Stimulated activated CD4-positive, alpha-beta T cell treated with anti-CD3 and anti-CD28 coated beads, Interleukin-12 subunit alpha, Interleukin-12 subunit beta, amount 100 ng/mL, for 48 hours (primary cell): ENCODE measurements around the gene LDLRAP1.

Experiments used
- DNase-seq, 3 donors: peaks; one replicate each; pipeline ENCODE4 v3.0.0-alpha.2; 2020; ENCODE audit warnings: low read depth in 2 of 3, low spot score in 1 of 3

LDLRAP1 gene

DNA sequence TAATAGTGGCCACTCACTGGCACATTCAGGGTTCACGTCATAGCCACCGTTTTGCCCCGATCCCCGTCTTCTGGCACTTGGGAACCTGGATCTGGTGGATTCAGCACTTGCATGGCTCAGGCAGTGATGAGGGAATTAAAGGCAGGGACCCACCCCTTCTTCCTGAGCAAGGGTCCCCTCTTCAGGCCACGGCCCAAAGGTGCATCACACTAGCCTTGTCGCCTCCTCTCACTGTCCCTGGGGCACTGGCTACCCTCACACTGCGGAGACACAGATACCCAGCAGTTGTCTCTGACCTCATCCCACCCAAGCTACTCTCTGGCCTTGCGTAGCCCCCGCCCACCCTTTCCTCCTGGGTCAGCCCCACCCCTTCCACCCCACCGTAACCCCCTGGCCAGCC lies 19.9 kb upstream of the LDLRAP1 start:
- no peak for DNase-seq

DNA sequence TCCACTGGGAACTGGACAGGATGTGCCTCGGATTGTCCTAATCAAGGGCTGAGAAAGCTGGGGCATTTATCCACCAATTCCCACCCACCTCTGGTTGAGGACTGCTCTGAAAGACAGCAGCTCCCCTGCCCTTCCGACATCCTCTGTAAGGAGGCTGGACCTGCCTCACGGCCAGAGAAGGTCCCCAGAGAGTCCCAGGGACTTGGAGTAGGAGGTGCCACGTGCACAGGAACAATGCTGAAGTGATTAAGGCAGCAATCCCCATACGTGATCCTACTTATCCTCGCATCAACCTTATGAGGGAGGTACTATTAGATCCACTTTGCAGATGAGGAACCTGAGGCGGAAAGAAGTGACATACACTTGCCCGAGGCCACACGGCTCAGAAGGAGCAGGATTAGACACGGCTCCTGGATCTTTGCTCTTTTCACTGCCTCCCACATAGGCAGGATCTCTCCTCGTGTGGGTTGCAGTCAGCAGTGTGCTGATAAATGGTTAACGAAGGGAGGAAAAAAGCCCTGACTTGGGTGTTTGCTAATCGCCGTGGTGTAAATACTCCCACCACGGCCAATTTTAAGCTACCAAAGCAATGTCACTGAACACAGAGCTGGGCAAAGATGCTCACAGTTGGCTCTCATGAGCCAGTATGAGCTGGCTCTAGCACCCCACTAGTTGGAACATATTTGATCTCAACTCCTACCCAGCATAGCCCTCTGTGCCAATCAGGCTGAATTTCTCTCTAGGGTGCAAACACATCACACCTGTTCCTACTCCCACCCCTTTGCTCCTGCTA lies 18.6 kb upstream of the LDLRAP1 start:
- DNase-seq, result no peak

DNA sequence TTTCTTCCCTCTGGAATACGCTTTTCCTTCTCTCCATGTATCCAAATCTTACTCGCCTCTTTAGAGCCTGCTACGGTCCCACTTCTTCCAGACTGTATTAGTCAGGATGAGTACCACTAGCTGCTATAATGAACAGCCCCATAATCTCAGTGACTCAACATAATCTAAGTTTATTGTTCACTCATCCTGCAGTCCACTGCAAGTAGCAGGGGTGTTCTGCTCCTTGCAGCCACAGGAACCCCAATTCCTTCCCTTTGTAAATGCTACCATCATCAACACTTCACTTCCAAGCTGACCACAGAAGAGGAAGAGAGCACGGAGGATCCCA lies 18.1 kb upstream of the LDLRAP1 start:
- no peak for DNase-seq

DNA sequence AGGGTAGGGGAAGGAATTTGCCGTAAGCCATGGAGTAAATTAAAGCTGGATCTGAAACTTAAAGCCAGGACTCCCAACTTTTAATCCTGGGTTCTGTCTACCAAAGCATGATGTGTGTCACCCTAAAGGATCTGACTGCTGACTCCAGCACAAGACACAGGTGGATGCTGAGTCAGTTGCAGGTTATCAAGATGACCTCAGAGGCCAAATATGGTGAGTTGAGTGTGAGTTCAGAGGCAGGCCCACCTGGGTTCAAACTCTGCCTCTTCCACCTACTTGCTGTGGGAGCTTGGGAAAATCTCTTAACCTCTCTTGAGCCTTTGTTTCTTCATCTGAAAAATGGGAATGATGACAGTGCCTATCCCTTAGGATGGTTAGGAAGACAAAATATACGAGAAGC lies 16.7 kb upstream of the LDLRAP1 start:
- no peak for DNase-seq

DNA sequence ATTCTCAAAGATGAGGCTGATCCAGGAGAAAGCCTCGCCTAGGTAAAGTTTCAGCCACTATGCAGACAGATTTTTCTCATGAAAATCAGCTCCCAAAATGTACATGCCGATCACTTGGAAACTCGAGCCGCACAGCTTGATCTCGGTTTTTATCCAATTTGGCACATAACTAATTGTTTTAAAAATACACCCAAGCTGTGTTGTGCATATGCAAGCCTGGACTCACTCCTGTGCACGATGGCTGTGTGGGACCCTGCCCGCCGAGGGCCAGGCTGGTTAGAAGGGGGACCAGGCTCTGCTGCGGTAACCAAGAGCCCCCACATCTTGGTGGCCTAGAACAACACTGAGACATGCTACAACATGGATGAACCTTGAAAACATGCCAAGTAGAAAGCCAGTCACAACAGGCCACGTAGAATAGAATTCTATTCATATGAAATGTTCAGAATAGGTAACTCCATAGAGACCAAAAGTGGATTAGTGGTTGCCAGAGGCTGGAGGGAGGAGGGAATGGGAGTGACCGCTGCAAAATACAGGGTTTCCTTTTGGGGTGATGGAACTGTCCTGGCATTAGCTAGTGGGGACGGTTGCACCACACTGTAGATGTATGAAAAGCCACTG lies 16.1 kb upstream of the LDLRAP1 start:
- no peak for DNase-seq

DNA sequence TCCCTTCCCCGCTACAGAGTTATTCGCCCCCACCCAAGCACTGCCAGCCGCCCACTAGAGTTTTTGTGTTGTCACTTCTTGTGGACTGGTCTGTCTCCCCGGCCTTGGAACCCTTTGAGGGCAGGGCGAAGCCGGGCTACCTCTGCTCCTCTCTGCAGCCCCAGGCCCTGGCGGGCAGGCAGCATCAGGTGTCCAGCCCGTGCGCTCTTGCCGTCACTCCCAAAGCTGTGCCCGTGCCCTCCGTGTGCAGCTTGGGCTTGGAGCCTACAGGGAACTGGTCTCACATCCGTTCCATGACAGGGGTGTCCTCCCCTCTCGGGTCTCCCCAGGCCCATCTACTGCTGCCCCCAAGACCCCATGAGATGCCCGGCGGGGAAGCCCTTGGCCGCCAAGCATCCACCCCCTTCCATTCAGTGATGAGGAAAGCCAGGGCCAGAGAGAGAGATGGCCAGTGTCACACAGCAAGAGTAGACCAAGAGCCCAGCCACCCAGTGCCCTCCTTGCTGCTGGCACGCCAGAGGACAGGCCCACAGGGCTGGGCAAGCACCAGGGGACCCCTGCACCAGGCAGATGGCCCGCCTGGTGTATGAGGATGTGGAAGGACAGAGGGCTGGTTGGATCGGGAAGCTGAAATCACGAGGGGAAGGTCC lies 15.3 kb upstream of the LDLRAP1 start:
- DNase-seq, result no peak

DNA sequence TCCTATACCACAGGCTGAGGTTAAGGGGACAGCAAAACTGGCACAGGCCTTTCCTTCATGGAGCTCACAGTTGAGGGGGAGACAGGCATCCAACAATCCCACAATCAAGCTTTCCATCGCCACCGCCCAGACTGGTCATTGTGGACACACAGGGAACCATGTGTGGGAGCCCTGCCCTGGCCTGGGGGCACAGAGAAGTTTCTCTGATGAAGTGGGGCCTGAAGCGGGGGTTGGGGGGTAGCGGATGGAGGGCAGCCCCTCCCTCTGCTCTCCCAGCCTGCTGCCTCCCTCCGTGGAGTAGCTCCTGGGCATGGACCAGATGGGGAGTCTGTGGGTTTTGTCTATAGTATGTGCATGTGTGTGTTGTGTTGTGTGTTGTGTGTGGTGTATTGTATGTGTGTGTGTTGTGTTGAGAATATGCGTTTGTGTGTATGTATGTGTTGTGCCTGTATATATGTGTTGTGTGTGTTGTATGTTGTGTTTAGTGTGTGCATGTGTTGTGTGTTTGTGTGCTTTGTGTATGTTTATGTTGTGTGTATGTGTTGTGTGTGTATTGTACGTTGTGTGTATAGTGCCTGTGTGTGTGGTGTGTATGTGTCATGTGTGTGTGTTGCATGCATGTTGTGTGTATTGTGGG lies 14.4 kb upstream of the LDLRAP1 start:
- no peak for DNase-seq

DNA sequence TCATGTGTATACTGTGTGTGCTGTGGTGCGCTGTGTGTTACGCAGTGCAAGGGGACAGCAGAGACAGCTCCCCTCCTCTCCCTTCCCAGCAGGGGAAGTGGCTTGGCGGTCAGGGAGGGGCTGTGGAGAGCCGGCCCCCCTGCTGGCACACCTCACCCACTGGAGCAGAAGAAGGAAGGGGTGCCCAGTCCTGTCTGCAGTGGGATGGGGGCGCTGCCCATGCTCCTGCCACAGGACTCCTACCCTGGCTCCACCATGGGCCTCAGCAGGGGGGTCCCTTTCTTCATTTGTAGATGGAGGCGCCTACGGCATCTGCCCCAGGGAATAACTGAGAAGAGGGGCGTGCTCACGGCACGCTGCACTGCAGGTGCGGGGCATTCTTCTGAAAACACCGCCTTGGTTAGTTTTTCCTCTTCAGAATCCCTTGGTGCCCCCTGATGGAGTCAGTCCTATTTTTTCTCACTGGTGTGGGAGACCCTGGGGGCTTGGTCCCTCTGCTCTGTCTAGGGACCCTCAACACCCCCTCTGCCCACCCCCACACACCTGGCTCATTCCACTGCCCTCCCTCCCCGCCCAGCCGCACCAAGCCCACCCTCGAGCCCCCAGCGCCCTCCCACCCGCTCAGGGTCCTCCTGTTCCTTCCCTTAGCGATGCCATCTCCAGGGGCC lies 13.8 kb upstream of the LDLRAP1 start:
- DNase-seq, result no peak

DNA sequence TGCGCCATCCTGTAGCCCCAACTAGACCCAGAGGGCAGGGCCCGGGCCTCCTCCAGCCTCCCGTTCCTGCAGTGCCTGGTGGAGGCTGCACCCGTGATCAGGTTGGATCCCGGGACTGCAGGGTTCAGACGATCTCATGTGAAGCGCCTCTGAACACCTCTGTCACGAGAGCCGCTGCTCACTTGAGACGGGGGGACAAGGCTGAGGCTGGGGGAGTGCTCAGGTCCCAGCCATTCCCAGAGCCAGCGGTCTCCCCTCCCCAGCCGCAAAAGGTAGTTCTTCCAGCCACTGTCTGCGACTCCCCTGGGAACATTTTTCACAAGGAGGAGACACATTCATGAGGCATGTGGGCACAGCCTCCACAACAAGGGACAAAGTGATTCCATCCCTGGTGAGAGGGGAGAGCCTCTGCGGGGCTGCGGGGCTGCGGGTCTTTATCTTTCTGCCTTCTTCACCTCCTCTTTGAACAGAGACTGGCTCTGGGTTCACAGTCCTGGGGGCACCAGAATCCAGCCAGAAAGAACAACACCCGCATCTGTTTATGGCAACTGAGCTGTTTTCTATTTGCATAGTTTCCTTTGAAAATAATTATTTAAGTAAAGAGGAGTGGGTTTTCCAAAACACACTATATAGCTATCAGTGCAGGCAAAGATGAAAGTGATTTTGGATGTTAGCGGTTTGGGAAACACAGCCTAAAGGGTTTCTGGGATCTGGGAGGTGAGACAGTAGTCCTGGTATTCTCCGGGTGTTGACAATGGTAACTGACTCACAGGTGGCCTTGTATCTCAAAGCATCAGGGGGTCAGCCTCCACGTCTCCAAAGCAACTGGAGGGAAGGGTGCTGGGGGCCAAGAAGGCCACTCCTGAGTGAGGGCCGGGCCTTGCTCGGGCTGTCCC lies 13.0 kb upstream of the LDLRAP1 start:
- no peak for DNase-seq

DNA sequence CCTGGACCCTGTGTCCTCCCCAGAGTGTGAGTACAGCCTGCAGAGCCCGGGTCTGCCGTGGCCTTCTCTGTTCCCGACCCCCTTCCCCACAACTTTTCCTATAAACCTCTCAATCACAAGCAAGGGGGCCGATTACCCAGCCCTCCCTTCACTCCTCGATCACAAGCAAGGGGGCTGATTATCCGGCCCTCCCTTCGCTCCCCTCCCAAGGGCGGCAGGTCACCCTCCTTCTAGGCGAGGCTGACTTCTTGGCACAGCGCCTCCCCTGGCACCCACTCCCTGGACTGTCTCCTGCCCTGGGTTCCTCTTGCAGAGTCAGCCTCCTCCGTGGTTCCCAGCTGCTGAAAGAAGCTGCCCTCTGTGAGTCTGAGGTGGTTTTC lies 12.3 kb upstream of the LDLRAP1 start:
- DNase-seq, result no peak

DNA sequence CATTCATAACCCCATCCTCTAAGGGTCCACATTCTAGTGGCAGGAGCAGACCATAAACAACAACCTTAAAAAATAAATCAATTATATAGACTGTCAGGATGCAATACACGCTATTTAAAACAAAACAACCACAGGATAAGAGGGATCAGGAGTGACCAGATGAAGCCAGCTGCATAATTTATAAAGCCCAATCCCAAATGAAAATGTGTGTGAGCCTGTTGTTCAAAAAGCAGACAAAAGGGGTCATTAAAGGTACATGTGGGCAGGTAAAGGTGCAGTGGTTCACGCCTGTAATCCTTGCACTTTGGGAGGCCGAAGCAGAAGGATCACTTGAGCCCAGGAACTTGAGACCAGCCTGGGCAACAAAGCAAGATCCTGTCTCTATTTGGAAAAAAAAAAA lies 10.4 kb upstream of the LDLRAP1 start:
- no peak for DNase-seq

DNA sequence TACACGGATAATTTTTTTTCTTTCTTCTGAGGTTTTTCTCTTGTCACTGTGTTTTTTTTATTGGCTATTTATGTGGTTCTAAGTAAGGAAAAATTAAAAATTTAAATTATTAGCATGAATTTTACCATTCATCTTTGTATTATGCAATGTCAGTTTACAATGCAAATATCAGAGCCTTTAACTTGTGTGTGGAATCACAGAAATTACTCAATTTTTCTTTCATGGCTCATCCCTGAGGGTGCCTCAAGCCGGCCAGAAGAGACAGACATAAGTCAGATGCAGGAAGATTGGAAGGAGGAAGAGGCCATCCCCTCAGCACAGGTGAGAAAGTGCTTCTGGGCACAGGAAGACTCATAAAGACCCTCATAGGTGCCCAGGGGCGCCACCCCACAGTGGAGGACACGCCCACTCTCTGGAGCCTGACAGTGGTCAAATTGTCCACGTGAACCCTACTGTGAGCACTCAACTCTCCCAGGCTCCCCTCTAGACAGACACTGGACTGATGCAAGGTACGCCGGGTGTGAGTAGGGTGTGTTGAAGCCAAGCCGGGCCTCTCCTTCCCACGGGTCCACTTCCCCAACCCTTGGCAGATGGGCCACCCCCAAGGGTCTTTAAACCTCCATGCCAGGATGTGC lies 9.5 kb upstream of the LDLRAP1 start:
- DNase-seq, result no peak

DNA sequence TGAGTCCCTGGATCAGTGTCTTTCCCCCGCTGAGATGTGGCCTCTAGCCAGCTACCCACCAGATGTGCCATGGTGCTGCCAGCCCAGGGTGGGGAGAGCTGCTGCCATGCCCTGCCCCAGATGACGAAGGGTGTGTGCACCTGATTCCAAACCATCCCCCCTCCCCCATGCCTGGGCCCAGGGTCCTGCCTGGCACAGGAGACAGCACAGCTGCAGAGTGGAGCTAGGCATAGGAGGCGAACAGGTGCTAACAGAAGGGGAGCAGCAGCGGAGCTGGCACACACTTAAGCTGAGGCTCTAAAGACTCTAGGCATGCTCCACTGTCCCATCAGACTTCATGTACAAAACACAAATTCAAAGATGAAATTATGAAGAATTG lies 9.0 kb upstream of the LDLRAP1 start:
- no peak for DNase-seq

DNA sequence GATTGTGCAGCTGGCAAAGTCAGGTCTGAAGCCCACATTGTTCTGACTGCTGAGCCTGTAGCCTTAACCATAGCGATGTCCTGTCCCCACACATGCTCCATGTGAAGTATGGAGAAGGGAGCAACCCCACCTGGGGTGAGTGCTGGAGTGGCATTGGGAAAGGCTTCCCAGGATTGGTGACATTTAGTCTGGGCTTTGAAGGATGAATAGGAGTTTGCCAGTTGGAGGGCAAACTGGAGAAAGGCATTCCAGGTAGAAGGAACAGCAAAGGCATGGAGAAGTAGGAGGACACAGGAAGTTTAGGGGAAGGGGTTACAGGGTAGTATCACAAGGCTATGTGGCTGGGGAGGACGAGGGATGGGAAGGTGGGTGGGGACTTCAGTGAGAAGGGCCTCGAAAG lies 7.3 kb upstream of the LDLRAP1 start:
- no peak for DNase-seq

DNA sequence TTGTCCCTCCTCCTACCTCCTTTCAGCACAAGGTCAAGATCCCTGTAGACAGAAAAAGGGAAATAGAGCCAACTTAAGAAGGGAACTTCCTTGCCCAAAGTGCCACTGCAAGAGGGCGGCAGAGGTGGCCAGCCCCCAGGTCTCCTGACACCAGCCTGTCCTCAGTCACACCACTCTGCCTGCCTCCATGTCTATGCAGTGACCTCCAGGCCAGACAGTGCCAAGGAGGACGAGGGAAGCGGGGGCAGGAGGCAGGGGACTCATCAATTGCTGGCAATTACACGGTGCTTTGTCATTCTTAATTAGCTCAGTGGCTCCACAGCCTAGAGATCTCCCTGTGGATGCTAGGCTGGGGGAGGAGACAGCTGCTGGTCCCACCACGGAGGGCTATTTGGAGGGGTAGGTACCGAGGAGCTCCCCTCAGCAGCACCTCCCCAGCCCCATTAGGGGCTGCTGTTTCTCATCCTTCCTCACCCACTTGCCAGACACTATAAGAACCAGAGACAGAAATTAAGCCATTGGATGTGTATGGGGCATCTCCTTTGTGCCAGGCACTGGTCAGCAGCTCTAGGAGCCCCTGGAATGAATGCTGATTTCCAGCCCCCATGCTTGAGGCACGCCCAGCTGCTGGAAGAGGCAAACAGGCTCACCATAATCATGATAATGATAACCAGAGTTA lies 6.1 kb upstream of the LDLRAP1 start:
- DNase-seq, result no peak

DNA sequence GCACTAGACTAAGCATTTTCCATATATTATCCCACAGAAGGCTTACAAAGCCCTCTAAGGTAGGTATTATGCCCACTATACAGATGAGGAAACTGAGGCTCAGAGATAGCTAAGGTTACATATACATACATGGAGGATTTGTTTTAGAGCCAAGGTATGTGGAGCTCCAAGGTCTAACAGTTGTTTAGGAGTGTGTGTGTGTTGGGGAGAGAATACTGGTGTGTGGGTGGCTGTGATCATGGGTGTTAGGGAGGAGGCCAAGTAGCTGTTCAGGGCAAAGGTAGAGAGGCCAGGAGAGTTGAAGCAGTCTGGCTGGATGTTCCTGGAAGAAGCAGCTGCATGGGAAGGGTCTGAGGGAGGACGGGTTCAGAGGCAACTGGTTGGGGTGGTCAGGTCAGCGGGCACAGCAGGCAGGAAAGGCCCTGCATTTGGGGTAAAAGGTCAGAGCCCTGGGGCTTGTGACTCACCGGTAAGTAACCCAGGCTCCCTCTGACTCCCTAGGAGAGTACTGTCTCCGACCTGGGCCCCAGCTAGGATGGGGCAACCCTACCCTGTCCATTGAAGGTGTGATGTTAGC lies 5.1 kb upstream of the LDLRAP1 start:
- no peak for DNase-seq

DNA sequence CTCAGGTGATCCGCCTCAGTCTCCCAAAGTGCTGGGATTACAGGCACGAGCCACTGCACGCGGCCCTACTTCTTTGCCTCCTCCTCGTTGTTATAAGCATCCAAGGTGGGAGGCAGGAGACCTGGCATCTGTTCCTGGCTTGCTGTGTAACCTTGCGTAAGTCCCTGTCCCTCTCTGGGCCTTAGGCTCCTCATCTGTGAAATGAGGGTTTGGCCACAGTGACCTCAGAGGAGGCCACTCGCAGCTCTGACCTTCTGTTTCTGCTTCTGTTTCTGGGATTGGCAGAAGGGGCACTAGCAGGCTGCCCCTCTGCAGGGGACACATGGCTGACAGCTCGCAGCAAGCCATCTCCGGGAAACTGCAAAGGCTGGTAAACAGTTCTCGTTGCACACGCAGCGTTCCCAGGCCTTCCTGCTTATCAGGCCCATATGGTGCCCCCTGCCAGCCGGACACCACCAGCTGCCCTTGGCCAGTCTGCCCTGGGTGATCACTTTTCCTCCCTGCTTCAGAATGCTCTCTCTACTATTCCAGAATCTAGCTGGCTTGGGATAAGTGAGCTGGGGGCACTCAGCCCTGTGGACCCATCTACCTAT lies 2.6 kb upstream of the LDLRAP1 start:
- DNase-seq, result no peak

DNA sequence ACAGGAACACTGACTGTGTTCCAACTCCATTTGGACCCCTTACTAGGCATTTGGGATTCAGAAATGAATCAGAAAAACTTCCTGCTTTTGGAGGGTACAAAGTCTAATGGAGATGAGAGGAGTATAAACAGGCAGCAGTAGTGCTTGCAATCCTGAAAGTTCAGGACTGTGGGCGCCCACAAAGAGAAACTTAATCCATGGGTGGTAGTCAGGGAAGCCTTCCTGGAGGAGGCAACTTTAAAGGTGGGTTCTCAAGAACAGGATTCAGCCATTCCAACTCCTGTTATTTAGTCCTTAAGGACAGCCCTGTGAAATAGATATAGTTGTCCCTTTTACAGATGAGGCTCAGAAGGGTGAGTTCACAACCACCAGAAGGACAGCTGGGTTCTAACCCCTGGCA lies 2.0 kb upstream of the LDLRAP1 start:
- DNase-seq, result no peak
